ENCODE results near the gene WDR27.

- TF ChIP-seq PATZ1 (CRISPR knock-in tag; IDR thresholded peaks at IDR 0.05; ENCODE audit: borderline replicate concordance): no peak
- TF ChIP-seq SNAI2 (CRISPR knock-in tag; IDR thresholded peaks at IDR 0.05): no peak
- TF ChIP-seq ZFP3 (CRISPR knock-in tag; IDR thresholded peaks at IDR 0.05): no peak
- TF ChIP-seq CSDC2 (CRISPR knock-in tag; IDR thresholded peaks at IDR 0.05): no peak
- TF ChIP-seq CREB5 (CRISPR knock-in tag; IDR thresholded peaks at IDR 0.05; ENCODE audit: low read depth): no peak
- TF ChIP-seq ISL1 (CRISPR knock-in tag; IDR thresholded peaks at IDR 0.05): no peak
Observed at GRCh38 chr6:169640351-169640852, 61.4 kb downstream of the WDR27 start.
